ENCODE results near the gene GLRX5.

GLRX5 gene

DNA sequence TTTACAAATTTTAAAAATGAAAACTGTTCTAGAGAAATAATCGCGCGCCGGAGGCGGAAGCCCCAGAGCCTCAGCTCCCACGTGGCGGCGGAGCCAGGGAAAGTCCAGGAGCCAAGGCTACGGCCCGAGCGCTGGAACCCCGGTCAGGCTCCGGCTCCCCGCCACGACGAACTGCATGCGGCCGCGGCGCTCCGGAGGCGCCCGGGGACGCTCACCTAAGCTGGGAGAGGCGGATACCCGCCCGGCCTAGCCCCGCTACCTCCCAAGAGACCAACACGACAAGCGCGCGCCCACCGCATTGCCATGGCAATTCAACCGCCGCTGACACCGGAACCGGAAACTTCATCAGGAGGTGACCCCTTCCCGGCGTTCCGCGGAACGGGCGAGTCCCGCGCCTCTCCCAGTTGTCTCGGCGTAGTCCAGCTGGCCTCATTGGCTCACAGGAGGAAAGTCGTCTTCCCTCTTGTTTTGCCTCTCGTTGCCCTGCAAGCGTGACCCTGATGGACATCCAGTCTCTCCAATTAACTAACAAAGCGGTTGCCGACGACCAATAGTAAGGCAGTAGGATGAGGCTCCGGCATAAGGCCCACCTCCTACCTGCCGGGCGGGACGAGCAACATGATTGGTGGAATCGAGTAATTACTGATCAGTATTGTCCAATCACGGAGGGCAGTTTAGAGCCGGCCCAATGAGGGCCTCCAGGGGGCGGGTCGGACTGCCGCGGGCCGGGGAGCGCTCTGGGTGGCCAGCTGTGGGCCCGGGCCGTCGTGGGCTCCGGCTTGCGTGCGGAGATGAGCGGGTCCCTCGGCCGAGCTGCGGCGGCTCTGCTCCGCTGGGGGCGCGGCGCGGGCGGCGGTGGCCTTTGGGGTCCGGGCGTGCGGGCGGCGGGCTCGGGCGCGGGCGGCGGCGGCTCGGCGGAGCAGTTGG lies at the start of gene GLRX5:
Gene GLRX5, plus strand, starts transcription at position 752 of the 927 bp plus-strand sequence. Its CDS starts 40 bp downstream, at position 792.
- peak; percentile 98 for DNase-seq

DNA sequence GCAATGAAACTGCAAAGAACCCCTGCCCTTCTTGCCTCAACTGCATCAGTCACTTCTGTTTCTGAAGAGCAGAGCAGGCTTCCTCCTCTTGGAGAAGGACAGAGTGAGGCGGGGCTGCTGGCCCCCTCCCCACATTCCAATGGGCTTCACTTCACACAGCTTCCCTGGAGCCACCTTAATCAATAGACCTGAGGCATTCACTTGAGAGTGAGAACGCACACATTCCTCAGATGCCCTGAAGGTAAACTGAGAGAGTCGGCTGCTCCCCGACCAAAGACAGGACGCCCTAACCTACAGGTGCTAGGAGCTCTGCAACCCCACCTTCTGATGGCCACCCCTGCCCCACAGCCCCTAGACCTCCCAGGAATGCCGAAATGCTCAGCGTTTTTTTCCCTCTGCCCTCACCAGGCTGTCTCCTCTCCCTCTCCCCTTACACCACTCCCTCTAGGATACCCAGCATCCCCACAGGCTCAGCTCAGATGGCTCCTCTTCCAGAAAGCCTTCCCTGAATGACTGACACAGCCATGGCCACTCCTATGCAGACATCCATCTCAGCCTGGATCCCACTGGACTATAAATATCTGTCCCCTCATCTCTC lies 49.5 kb upstream of the GLRX5 start:
- no peak for DNase-seq

DNA sequence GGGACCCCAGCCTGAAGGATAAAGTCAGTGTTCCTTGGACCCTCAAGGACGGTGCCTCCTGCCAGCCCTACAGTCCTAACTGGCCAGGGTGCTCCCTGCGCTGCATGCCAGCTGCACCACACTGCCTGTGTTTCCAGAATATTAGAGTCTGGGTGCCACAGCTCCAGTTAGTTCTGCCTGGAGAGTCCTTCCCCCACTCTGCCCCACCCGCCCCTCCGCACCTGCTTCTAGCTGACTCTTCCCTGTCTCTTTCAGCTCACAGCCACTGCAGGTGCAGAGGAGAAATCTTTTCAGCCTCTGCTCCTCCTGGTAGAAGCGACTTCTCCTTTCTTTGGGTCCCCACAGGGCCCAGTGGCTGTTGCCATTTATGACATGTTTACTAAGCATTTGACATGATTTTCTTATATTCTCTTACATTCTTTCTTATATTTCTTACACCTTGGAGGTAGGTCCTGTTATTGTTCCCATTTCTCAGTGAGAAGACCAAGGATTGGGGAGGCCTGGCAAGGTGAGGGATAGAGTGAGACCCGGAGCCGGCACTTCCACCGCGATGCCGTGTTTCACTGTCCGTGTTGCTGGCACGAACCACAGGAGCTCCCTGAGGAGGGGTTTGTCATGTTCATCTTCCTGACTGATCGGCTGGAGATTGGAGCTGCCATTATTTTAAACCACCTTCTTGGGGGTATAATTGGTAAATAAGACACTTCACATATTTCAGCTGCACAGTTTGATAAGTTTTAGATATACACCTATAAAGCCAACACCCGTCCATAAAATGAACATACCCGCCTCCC lies 47.8 kb upstream of the GLRX5 start:
- no peak for DNase-seq

DNA sequence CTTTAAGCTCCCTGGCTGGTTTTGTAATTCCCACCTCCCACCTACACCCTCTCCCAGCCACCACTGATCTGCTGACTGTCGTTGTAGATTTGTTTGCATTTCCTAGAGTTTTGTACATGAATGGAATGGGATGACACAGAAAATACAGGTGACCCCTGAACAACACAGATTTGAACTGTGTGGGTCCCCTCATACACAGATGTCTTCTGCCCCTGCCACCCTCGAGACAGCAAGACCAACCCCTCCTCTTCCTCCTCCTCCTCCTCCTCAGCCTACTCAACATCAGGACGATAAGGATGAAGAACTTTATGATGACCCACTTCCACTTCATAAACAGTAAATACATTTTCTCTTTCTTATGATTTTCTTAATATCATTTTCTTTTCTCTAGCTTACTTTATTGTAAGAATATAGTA lies 47.2 kb upstream of the GLRX5 start:
- DNase-seq = no peak

DNA sequence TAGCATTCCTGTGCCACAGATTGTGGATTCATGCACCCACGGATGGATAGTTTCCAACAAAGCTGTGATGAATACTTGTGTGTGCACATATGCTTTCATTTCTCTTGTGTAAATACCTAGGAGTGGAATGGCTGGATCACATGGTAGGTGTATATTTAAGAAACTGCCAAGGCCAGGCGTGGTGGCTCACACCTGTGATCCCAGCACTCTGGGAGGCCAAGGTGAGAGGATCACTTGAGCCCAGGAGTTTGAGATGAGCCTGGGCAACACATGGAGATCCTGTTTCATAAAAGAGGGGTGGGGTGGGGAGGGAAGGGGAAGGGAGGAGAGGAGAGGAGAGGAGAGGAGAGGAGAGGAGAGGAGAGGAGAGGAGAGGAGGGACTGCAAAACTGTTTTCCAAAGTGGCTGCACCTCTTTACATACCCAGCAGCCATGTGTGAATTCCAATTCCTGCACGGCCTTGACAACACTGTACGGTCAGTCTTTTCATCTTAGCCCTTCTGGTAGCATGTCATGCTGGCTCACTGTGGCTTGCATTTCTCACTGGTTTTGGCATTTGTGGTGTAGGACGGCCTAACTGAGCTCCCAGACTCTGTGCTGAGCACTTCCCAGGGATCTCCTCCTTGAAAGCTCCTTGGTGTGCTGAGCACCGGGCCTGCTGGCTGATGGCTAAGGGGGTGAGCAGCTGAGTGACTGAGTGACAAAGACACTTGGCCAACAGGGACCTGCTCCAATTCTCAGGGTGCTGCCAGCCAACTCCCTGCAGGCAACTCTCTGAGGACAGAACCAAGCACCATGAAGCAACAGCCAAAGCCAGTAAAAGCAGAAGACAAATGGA lies 46.3 kb upstream of the GLRX5 start:
- DNase-seq = no peak

DNA sequence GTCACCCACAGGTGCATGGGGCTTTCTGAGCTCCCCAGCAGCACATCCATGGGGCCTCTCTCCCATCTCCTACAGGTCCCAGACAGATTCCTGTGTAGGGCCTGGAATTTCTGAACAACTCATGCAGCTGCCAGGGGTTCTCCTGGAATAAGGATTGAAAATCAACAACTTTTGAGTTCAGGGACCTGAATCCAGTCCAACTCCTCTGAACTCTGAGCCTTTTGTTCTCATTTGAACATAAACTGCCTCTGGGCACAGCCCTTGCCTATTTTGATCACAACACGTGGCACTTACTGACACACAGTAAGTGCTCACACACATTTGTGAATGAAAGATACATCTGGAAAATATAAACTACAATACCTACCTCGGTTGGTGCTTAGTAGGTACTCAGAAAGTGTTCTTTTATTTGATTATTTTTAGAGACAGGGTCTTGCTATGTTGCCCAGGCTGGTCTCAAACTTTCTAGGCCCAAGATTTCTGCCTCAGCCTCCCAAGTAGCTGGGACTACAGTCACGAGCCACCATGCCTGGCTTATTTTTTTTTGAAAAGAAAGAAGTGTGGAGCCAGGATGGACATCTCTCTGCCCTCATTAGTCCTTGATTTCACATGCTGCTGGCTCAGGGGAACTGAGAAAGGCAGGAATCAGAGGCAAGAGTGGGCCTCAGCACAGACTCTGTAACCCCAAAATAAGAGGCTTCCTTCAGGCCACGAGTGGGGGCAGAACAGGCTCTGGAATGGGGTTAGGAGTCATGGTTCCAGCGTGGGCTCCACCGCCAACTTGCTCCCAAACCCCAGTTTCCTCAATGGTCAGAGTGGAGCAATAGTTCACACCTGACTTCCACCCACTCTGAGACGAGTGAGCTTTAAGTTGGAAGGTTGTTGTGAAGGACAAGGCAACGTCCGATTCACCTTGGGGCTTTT lies 45.4 kb upstream of the GLRX5 start:
- no peak for DNase-seq

DNA sequence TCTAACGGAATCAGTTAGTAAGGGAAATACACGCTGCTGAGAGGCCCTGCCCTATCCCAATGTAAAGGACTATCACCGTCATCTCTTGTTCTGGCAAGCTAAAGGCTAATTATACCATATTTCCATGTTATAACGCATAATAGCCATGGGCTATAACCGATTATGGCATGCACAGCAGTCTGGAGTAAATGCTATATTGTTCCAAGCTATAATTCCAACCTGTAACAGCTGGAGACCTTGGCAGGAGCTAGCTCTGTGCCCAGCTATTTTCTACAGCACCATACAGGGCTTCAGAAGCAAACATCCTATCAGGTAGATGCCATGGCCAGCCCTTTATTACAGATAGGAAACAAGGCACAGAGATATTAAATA lies 44.7 kb upstream of the GLRX5 start:
- DNase-seq = no peak

DNA sequence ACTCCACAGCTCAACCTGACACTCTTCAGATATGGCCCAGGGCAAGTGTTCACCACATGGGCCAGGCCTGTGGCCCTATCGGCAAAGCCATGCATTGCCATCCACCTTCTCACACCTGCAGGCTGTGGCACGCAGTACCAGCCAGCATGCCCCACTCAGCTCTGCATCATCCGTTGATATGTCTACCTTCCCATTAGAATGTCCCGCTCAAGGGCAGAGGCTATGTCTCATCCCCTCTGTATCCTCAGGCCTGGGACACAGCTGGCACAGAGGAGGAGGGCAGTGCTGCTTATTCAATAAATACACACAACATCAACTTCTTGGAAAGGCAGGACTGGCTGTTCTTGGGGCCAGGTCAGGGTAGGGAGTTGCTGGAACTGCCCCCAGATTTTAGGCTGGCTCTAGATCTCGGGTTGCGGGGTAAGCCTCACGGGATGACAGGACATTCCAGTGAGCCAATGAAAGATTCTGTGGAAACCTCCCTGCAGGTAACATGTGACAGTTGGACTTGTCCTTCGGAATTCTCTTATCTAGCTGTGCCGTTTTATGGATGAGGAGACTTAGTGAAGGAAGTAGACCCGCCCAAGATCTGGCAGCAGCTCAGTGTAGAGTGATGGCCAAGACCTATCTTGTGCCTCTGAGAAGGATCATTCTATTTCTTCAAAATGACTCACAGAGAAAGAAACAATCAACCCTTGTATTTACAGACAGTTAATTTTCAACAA lies 44.0 kb upstream of the GLRX5 start:
- DNase-seq = no peak

DNA sequence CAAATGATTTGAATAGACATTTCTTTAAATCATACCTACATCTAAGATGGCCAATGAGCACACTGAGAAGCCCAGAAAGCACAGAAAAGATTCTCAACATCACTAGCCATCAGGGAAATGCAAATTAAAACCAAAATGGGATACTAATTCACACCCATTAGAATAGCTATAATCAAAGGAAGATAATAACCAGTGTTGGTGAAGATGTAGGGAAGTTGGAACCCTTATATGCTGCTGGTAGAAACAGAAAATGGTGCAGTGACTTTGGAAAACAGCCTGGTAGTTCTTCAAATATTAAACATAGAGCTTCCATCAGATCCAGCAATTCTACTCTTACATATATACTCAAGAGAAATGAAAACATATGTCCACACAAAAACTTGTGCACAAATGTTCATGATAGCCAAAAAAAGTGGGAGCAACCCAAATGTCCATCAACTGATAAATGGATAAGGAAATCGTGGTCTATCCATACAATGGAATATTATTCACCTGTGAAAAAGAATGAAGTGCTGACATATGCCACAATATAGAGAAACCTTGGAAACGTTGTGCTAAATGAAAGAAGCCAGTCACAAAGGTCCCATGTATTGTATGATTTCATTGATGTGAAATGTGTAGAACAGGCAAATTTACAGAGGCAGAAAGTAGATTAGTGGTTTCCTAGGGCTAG lies 42.8 kb upstream of the GLRX5 start:
- no peak for DNase-seq

DNA sequence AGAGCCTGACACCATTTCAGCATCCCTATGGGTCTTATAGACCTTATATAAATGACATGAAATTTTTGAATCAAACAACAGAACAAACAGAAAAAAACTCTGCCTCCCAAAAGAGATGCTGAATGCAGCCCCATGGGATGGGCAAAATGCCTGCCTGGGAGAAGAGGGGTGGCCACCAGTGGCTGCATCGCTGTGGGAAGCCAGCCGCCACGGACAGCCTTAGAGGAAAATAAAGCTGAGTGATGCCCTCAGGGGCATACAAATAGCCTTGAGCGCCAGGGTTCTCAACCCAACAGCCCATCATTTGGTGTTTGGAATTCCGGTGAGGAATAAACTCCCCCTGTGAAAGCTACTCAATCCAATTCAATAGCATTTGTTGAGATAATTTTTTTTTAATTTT lies 41.3 kb upstream of the GLRX5 start:
- no peak for DNase-seq

DNA sequence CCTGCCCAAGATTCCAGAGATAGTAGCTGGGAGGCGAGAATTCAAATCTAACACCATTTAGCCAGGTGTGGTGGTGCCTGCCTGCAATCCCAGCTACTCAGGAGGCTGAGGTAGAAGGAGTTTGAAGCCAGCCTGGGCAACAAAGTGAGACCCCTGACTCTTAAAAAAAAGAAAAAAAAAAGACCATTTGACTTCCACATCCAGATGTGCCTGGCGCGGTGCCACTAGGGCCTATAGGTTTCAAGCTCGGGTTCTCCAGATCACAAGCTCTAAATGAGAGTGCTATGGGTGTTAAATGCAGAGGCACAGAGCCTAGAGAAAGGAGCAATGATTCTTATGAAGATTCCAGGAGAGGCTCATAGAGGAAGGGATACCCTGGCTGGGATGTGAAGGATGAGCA lies 40.9 kb upstream of the GLRX5 start:
- no peak for DNase-seq

DNA sequence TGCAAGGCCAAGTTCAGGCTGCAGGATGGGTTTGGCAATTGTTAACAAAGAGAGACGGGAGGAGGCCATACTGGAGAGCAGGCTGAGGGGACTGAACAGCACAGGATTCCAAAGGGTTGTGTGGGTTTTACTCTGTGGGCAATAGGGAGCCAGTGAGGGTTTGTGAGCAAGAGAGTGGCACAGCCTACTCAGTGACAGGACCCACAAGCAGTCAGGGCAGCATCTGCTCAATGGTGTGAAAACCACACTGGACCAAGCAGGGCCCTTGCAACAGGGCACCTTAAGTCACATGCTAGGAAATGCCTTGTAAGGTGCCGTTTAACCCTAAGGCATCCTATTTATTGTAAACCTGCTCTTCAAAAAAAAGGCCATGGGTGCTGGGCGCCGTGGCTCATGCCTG lies 40.4 kb upstream of the GLRX5 start:
- no peak for DNase-seq

DNA sequence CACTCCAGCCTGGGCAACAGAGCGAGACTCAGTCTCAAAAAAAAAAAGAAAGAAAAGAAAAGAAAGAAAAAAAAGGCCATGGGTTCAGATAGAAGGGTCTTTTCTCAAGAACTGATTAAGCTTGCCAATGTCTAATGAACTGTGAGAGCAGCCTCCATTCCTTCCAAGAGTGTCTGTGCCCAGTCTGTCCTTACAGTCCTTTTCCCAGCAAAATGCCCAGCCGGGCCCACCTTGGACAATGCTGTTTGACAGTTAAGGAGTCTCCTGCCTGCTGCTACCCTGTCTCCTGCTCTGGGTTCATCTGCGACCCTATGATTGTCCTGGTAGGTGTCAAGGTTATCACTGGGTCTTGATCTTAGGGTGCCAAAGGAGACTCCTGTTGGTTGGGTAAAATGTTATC lies 39.8 kb upstream of the GLRX5 start:
- DNase-seq = no peak

DNA sequence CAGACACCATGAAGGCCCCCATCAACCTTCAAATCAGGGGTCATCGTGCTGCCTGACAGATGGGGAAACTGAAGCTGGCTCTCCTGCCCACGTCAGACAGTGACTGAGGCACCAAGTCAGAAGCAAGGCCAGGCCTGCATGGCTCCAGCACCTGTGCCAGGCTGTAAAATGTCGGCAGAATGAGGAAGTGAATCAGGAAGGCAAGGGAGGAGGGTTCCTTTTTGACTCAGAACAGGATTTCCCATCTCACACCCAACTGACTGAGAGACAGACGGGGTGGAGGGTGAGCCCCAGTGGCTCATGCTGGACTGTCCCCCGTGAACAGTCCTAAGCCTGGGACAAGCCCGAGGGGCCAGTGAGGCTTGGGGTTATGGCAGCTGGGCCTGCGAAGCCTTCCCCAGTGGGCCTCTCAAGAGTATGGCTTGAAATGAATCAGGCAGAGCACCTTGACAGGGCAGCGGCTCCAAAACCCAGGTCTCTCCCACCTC lies 39.3 kb upstream of the GLRX5 start:
- peak; percentile 50 to 51 for DNase-seq

DNA sequence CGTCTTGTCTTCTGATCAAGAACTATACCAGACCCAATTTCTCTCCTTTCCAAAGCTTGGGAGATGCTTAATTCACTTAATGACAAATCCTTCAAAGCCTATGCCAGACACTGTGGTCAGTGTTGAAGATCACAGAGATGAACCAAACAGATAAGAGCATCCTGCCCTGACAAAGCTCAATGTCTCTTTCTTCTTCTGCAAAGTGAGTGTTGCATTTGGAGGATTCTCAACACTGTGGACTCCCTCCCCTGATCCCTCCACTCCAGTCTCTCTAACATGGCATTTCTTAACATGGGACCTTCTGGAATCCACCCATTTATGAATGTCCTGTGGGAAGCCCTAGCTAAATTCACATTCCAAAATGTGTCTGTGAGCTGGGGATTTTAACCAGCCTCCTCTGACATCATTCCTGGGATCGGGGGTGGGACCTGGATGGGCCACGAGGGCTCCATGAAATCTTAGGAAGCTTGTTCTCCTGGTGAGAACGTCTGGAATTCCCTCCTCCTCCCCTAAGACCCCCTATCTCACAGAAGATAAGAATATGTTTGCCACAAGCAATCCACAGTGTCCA lies 38.7 kb upstream of the GLRX5 start:
- no peak for DNase-seq

DNA sequence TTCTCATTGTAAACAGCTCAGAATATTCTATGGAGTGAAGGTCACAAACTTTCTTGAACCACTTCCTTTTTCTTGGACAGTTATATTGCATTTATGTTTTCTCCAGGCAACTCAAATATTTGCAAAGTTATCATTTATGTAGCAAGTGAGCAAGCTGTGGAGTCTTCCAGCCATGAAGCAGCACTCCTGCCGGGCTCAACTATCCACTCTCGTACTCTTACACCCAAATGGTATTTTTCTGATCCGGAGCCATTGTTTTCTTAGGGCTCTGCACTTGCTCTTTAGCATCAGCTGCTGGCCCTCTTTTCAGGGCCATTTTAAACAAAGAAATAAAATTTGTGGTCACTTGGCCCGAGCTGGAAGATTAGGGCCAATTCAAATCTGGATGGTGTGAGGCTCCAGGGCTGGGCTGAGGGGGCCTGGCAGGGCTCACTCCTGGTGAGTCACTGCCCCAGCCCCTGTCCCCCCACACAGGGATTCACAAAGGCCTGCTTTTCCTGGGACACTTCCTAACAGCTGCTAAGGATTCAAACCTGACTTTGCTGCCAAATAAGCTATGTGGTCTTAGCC lies 38.1 kb upstream of the GLRX5 start:
- DNase-seq = no peak

DNA sequence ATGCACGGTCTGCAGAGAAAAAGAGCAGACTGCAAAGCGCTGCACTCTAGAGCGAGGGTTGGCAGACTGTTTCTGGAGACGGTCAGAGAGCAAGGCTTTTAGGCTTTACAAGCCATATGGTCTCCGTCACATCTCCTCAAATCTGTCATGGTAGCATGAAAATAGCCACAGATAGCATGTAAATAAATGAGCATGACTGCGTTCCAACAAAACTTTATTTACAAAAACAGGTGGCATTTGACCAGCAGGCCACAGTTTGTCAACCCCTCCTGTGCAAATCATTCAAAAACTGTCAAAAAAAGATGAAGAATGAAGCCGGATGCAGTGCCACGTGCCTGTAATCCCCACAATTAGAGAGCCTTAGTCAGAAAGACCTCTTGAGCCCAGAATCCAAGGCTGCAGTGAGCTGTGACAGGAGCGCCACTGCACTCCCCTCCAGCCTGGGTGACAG lies 37.3 kb upstream of the GLRX5 start:
- DNase-seq = no peak

DNA sequence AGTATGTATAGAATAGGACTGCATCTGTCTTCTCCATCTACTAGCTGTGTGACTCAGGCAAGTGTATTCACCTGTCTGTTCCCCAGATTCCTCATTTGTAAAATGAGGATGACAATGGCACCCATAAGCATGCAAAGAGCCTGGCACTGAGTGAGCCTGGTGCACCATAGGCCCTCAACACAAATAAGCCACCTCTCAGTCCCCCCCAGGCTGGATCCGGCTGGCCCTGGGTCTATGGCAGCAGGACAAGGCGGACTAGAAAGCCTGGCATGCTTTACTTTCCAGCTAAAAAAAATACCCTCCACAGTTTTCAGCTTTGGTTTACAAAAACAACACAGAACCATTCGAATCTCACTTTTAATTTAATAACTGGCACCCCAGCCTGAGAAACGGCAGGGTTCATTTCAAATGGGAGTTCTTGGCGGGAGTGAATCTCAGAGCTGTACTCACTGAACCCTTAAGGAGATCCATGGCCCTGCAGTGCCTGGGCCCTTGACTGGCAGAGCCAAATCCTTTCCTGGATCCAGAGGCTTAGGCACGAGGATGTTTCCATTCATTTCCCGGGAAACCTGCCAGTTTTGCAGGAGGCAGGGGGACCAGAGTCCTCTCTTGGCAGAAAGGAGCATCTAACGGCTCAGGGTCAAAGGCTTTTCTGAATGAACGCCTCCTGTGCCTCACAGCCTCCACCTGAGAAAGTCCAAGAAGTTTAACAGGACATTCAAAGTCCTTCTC lies 36.1 kb upstream of the GLRX5 start:
- DNase-seq = no peak

DNA sequence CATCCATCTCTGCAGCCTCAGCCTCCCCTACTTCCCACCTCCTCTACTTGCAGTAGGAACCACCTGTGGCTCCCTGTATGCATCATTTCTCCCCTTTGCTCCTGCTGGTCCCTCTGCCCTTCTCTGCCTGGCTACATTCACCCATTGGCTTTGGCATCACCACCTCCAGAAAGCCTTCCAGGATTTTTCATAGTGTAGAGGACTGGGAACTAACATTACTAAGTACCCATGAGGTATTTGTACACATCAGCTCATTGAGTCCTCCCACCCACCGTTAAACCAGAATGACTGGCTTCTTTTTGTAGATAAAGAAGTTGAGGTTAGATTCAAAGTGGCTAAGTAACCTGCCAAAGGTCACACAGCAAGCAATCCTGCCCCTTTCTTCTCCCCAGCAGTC lies 35.5 kb upstream of the GLRX5 start:
- no peak for DNase-seq
